ENCODE measurements around the gene IQSEC3. TPM values are rescaled to one million over a fixed set of nuclear protein-coding genes. Genes with fewer than 3 reads are reported as not detected.

IQSEC3 gene
- polyA plus RNA-seq, 1 donor from 2014 or later: 2.4 TPM

GRCh38 chr12:140162-140561 is 73.6 kb downstream of the IQSEC3 start:
- Histone ChIP-seq H3K9ac (ENCODE audit: low read length) (peak overlapping the region; percentile 26), H3K4me2 (ENCODE audit: low read length) (no peak overlapping the region), H2AFZ (ENCODE audit: low read depth, low read length) (no peak overlapping the region), H3K9me3 (ENCODE audit: low read length) (no peaks in the 10 kb centered on the region), H4K20me1 (ENCODE audit: insufficient read depth) (no peaks in the 10 kb centered on the region), H3K27me3 (ENCODE audit: insufficient read depth, low read depth, low read length) (no peaks in the 10 kb centered on the region), H3K27ac (ENCODE audit: low read length) (peak overlapping the region; percentile 55), H3K9me2 (ENCODE audit: insufficient read depth, low read length) (no peaks in the 10 kb centered on the region), H3K79me2 (replicated peaks; ENCODE audit: insufficient read depth, low read length) (no peaks in the 10 kb centered on the region), H3K4me3 (ENCODE audit: low read length) (peak overlapping the region; percentile 45), H3K36me3 (ENCODE audit: insufficient read depth, low read length) (no peaks in the 10 kb centered on the region), H3F3A (ENCODE audit: insufficient read depth, low read length, poor library complexity, severe bottlenecking) (no peaks in the 10 kb centered on the region)
- no peak for TF ChIP-seq RAD21 (conservative IDR thresholded peaks at IDR 0.05)
- no peak for TF ChIP-seq REST (IDR thresholded peaks at IDR 0.05; ENCODE audit: borderline replicate concordance)
- no peak for TF ChIP-seq EP300 (conservative IDR thresholded peaks at IDR 0.05; ENCODE audit: poor library complexity, severe bottlenecking)
- no peak for TF ChIP-seq EZH2 (IDR thresholded peaks at IDR 0.05; ENCODE audit: borderline replicate concordance, insufficient read depth, low read length, poor library complexity, severe bottlenecking)
- no peak for TF ChIP-seq CTCF (IDR thresholded peaks at IDR 0.05; ENCODE audit: poor library complexity, severe bottlenecking)
- TF ChIP-seq SMC3 (conservative IDR thresholded peaks at IDR 0.05; ENCODE audit: poor library complexity): no peak
- no peak for TF ChIP-seq MXI1 (conservative IDR thresholded peaks at IDR 0.05; ENCODE audit: poor library complexity, severe bottlenecking)
- TF ChIP-seq POLR2AphosphoS5 (IDR thresholded peaks at IDR 0.05): no peak
- TF ChIP-seq TAF1 (IDR thresholded peaks at IDR 0.05; ENCODE audit: low read depth): no peak

GRCh38 chr12:143964-144649 is 77.5 kb downstream of the IQSEC3 start:
- peak overlapping the region; percentile 80 for H2AFZ ChIP-seq (ENCODE audit: low read depth, low read length)
- no peaks in the 10 kb centered on the region for H3K36me3 ChIP-seq (ENCODE audit: insufficient read depth, low read length)
- no peaks in the 10 kb centered on the region for H3K27me3 ChIP-seq (ENCODE audit: insufficient read depth, low read depth, low read length)
- no peak overlapping the region for H3K4me3 ChIP-seq (ENCODE audit: low read length)
- no peaks in the 10 kb centered on the region for H3F3A ChIP-seq (ENCODE audit: insufficient read depth, low read length, poor library complexity, severe bottlenecking)
- H3K27ac ChIP-seq (ENCODE audit: low read length): peak overlapping the region; percentile 70
- H3K9me2 ChIP-seq (ENCODE audit: insufficient read depth, low read length): no peaks in the 10 kb centered on the region
- no peaks in the 10 kb centered on the region for H4K20me1 ChIP-seq (ENCODE audit: insufficient read depth)
- peak; percentile 47 for TF ChIP-seq RAD21 (conservative IDR thresholded peaks at IDR 0.05)
- peak; percentile 43 for TF ChIP-seq REST (IDR thresholded peaks at IDR 0.05; ENCODE audit: borderline replicate concordance)
- TF ChIP-seq EP300 (conservative IDR thresholded peaks at IDR 0.05; ENCODE audit: poor library complexity, severe bottlenecking): peak; percentile 11
- no peak for TF ChIP-seq TAF1 (IDR thresholded peaks at IDR 0.05; ENCODE audit: low read depth)
- TF ChIP-seq CTCF (IDR thresholded peaks at IDR 0.05; ENCODE audit: poor library complexity, severe bottlenecking): peak; percentile 39
- H3K9ac ChIP-seq (ENCODE audit: low read length): peak overlapping the region; percentile 49
- H3K9me3 ChIP-seq (ENCODE audit: low read length): no peaks in the 10 kb centered on the region
- no peaks in the 10 kb centered on the region for H3K79me2 ChIP-seq (replicated peaks; ENCODE audit: insufficient read depth, low read length)
- H3K4me2 ChIP-seq (ENCODE audit: low read length): no peak overlapping the region

All from neural cell (in vitro differentiated cells).